Loucy (cell line): ENCODE measurements around the gene CCDC187.

Experiments
- CTCF ChIP-seq: fragments of 200-600 bp; sonication (generic); conservative IDR thresholded peaks from 2 replicates; pipeline ENCODE4 v1.5.1; 2014; ENCODE audit warnings: mild to moderate bottlenecking, antibody characterized with exemption, low read length
- EZH2phosphoT487 ChIP-seq: fragments of 200-600 bp; IDR thresholded peaks from 2 replicates; pipeline ENCODE4 v1.6.1; 2018; ENCODE audit warnings: antibody characterized with exemption, mild to moderate bottlenecking, moderate library complexity, borderline replicate concordance

GRCh38 chr9:136245219-136246150, 58.4 kb downstream of the CCDC187 start, which contains the start of gene QSOX2:
- TF ChIP-seq EZH2phosphoT487 (no peak), CTCF (no peak)
